H1 (cell line): ENCODE results near the gene HEPACAM. TPM values are rescaled to one million over a fixed set of nuclear protein-coding genes. Genes with fewer than 3 reads are reported as not detected.

Experiments
- CTCF ChIA-PET: fragments of 300-600 bp; sonication (Branson Sonifier 250); formaldehyde crosslinking; loops from one replicate; lab custom pipeline; 2021; ENCODE audit not compliant: partially characterized antibody; lab: Charles Lee
- POLR2A ChIA-PET: fragments of 300-600 bp; sonication (Branson Sonifier 250); formaldehyde crosslinking; loops from one replicate; lab custom pipeline; 2021; ENCODE audit warnings: inconsistent platforms; ENCODE audit not compliant: partially characterized antibody; lab: Charles Lee
- DNase-seq, 2 experiments: peaks; one replicate each; pipeline versions ENCODE4 v3.0.0 to v3.0.0-alpha.2; 2010 to 2022; ENCODE audit warnings: low spot score in 2 of 2, low read depth in 1 of 2, mixed read lengths in 1 of 2
- FAIRE-seq: peaks from 2 replicates; lab custom pipeline; 2011; peaks lifted over from hg19 to GRCh38; lab: Jason Lieb, UNC
- H2AFZ ChIP-seq: 2 replicates; pipeline ENCODE4 v1.8.1; 2012; ENCODE audit warnings: low read length, inconsistent platforms
- H2AK5ac ChIP-seq: 2 replicates; pipeline ENCODE4 v1.6.1; 2013; ENCODE audit warnings: low read depth, low read length
- H2BK120ac ChIP-seq: replicated peaks from 2 replicates; pipeline ENCODE3; 2013; ENCODE audit warnings: low read depth, low read length, inconsistent platforms
- H2BK12ac ChIP-seq: 2 replicates; pipeline ENCODE4 v1.6.1; 2013; ENCODE audit warnings: low read depth, low read length
- H2BK15ac ChIP-seq: 2 replicates; pipeline ENCODE4 v1.6.1; 2013; ENCODE audit warnings: low read length
- H2BK20ac ChIP-seq: 2 replicates; pipeline ENCODE4 v1.6.1; 2013; ENCODE audit warnings: low read length
- H2BK5ac ChIP-seq: 2 replicates; pipeline ENCODE4 v1.6.1; 2013; ENCODE audit warnings: low read depth, low read length
- H3K14ac ChIP-seq: 2 replicates; pipeline ENCODE4 v1.6.1; 2013; ENCODE audit warnings: inconsistent platforms; ENCODE audit not compliant: insufficient read length
- H3K18ac ChIP-seq: 2 replicates; pipeline ENCODE4 v1.6.1; 2013; ENCODE audit warnings: low read length; ENCODE audit errors: extremely low read depth
- H3K23ac ChIP-seq: 2 replicates; pipeline ENCODE4 v1.6.1; 2013; ENCODE audit warnings: inconsistent platforms; ENCODE audit not compliant: insufficient read length
- H3K23me2 ChIP-seq: 2 replicates; pipeline ENCODE4 v1.6.1; 2013; ENCODE audit warnings: low read depth, low read length
- H3K27ac ChIP-seq: 2 replicates; pipeline ENCODE4 v1.6.1; 2011; ENCODE audit warnings: low read depth, low read length, inconsistent platforms
- H3K27me3 ChIP-seq, 4 experiments: replicated peaks in 1 of 4; 1 replicate in 1 of 4; 2 replicates in 3 of 4; pipeline versions ENCODE4 v1.6.1 to v1.8.1; 2011 to 2013; ENCODE audit warnings: low read length in 3 of 4, mild to moderate bottlenecking in 3 of 4, inconsistent platforms in 2 of 4, mixed read lengths in 2 of 4, moderate library complexity in 1 of 4; ENCODE audit not compliant: control insufficient read depth in 3 of 4, insufficient read depth in 3 of 4; ENCODE audit errors: extremely low read depth in 1 of 4
- H3K36me3 ChIP-seq, 4 experiments: 2 replicates each; pipeline versions ENCODE4 v1.6.1 to v1.8.1; 2011 to 2013; ENCODE audit warnings: mild to moderate bottlenecking in 4 of 4, low read length in 3 of 4, moderate library complexity in 2 of 4, control low read depth in 1 of 4, inconsistent platforms in 1 of 4; ENCODE audit not compliant: insufficient read depth in 4 of 4, control insufficient read depth in 2 of 4
- H3K4ac ChIP-seq: replicated peaks from 2 replicates; pipeline ENCODE3; 2013; ENCODE audit warnings: low read length, low read depth, mixed read lengths, inconsistent platforms; ENCODE audit not compliant: insufficient read length
- H3K4me1 ChIP-seq, 4 experiments: replicated peaks in 1 of 4; 1 replicate in 1 of 4; 2 replicates in 3 of 4; pipeline versions ENCODE4 v1.6.1 to v1.8.1; 2011 to 2013; ENCODE audit warnings: low read length in 3 of 4, inconsistent platforms in 2 of 4, mixed read lengths in 1 of 4; ENCODE audit not compliant: insufficient read depth in 4 of 4, control insufficient read depth in 3 of 4
- H3K4me2 ChIP-seq, 2 experiments: 2 replicates each; pipeline versions ENCODE4 v1.6.1 to v1.8.1; 2011 to 2013; ENCODE audit warnings: low read depth in 2 of 2, low read length in 2 of 2, control low read depth in 1 of 2, inconsistent platforms in 1 of 2, mild to moderate bottlenecking in 1 of 2; ENCODE audit not compliant: insufficient read depth in 1 of 2
- H3K4me3 ChIP-seq, 4 experiments: fragments of 200-600, 300-600 bp in 1 of 4; sonication (generic), shearing (Covaris generic), sonication (Bioruptor Twin) in 1 of 4; 2 replicates each; pipeline versions ENCODE4 v1.5.1 to v1.8.1; 2011 to 2016; ENCODE audit warnings: low read length in 4 of 4, low read depth in 3 of 4, control low read depth in 2 of 4, inconsistent platforms in 2 of 4, mild to moderate bottlenecking in 2 of 4, mixed read lengths in 1 of 4, moderate library complexity in 1 of 4; ENCODE audit not compliant: insufficient read depth in 2 of 4; ENCODE audit errors: extremely low read depth in 1 of 4
- H3K56ac ChIP-seq: replicated peaks from 2 replicates; pipeline ENCODE3; 2013; ENCODE audit warnings: low read depth, mild to moderate bottlenecking, mixed read lengths, low read length, inconsistent platforms; ENCODE audit not compliant: insufficient read length
- H3K79me1 ChIP-seq: 2 replicates; pipeline ENCODE4 v1.6.1; 2013; ENCODE audit warnings: low read depth, low read length, control low read depth
- H3K79me2 ChIP-seq, 2 experiments: 2 replicates each; pipeline versions ENCODE4 v1.6.1 to v1.8.1; 2012 to 2013; ENCODE audit warnings: low read length in 2 of 2, mild to moderate bottlenecking in 2 of 2, inconsistent platforms in 1 of 2; ENCODE audit not compliant: insufficient read depth in 2 of 2, control insufficient read depth in 1 of 2
- H3K9ac ChIP-seq, 4 experiments: replicated peaks in 1 of 4; 1 replicate in 1 of 4; 2 replicates in 3 of 4; pipeline versions ENCODE4 v1.6.1 to v1.8.1; 2011 to 2013; ENCODE audit warnings: low read depth in 3 of 4, low read length in 3 of 4, control low read depth in 2 of 4, mild to moderate bottlenecking in 2 of 4, moderate library complexity in 2 of 4, inconsistent platforms in 1 of 4; ENCODE audit errors: extremely low read depth in 1 of 4
- H3K9me3 ChIP-seq, 2 experiments: 2 replicates each; pipeline versions ENCODE4 v1.6.1 to v1.8.1; 2012 to 2013; ENCODE audit warnings: mild to moderate bottlenecking in 2 of 2, moderate library complexity in 2 of 2, control low read depth in 1 of 2, inconsistent platforms in 1 of 2, low read depth in 1 of 2, low read length in 1 of 2, mixed read lengths in 1 of 2; ENCODE audit not compliant: insufficient read depth in 2 of 2
- H4K20me1 ChIP-seq, 2 experiments: replicated peaks in 1 of 2; 2 replicates each; pipeline versions ENCODE3 to v1.8.1; 2011 to 2013; ENCODE audit warnings: inconsistent platforms in 2 of 2, low read length in 2 of 2, mild to moderate bottlenecking in 1 of 2; ENCODE audit not compliant: insufficient read depth in 2 of 2, control insufficient read depth in 1 of 2
- H4K5ac ChIP-seq: 2 replicates; pipeline ENCODE4 v1.6.1; 2013; ENCODE audit warnings: low read length, low read depth, mixed read lengths, inconsistent platforms; ENCODE audit not compliant: insufficient read length
- H4K8ac ChIP-seq: 2 replicates; pipeline ENCODE4 v1.8.0; 2013; ENCODE audit warnings: mild to moderate bottlenecking, moderate library complexity, low read length, inconsistent platforms; ENCODE audit not compliant: insufficient read depth; ENCODE audit errors: extremely low read depth
- H4K91ac ChIP-seq: replicated peaks from 2 replicates; pipeline ENCODE3; 2013; ENCODE audit warnings: low read length, mixed read lengths, inconsistent platforms; ENCODE audit not compliant: insufficient read length
- ATF2 ChIP-seq: IDR thresholded peaks from 2 replicates; pipeline ENCODE4 v1.6.1; 2012; ENCODE audit warnings: low read length, inconsistent platforms
- MAX ChIP-seq: IDR thresholded peaks from 2 replicates; pipeline ENCODE4 v1.6.1; 2012; ENCODE audit warnings: inconsistent platforms
- POU5F1 ChIP-seq: IDR thresholded peaks from 2 replicates; pipeline ENCODE4 v1.6.1; 2011; ENCODE audit warnings: low read depth, mild to moderate bottlenecking, low read length, moderate library complexity
- RFX5 ChIP-seq: IDR thresholded peaks from 2 replicates; pipeline ENCODE4 v1.6.1; 2011; ENCODE audit warnings: low read depth, low read length, improper control_type of control experiment, borderline replicate concordance
- SAP30 ChIP-seq: fragments of 300-600 bp; sonication (generic); IDR thresholded peaks from 2 replicates; pipeline ENCODE4 v1.7.1; 2012; ENCODE audit warnings: low read length, moderate library complexity, mild to moderate bottlenecking, inconsistent platforms; ENCODE audit not compliant: insufficient read depth, insufficient replicate concordance
- WGBS, 2 experiments: shearing (Covaris generic) in 1 of 2; methylation state at CpG; one replicate each; pipeline versions ENCODE4 v1.1.6 to v1.1.7; 2013 to 2015; ENCODE audit warnings: low lambda C conversion rate in 2 of 2, mixed read lengths in 2 of 2, inconsistent platforms in 1 of 2, low coverage in 1 of 2, missing lambda C conversion rate in 1 of 2; ENCODE audit not compliant: insufficient replicate concordance in 2 of 2, insufficient coverage in 1 of 2, insufficient read length in 1 of 2; ENCODE audit errors: extremely low coverage in 1 of 2, missing lambda C conversion rate in 1 of 2; 5-methylcytosine and 5-hydroxymethylcytosine counted together
- polyA plus RNA-seq, 7 experiments: library from polyadenylated mRNA; depleted of rRNA in 3 of 7; stranded (reverse) in 5 of 7; unstranded in 2 of 7; fragments of >200 nt in 5 of 7; fragments of 200-250 nt in 2 of 7; gene quantifications; 1 replicate in 5 of 7; 2 replicates in 1 of 7; 4 replicates in 1 of 7; pipeline versions ENCODE4 v1.2.1 to v1.2.3, GENCODE V29; 2011 to 2013; ENCODE audit warnings: missing spikeins in 2 of 7, mixed read lengths in 2 of 7
- total RNA-seq: library from RNA; stranded (reverse); fragmentation: NEBNext Ultra II Directional; extraction: Animal tissue kit (Norgen Biotek cat#: 25700); gene quantifications from 2 replicates; pipeline ENCODE4 v1.2.1, GENCODE V29; 2021

Gene HEPACAM
- total and polyA plus RNA-seq, 2 of the 8 experiments (the other 6 are each of a cell fraction or from before 2014, with no cell fraction given), result not detected

GRCh38 chr11:124890151-124890550, 45.7 kb downstream of the HEPACAM start:
- 78% methylated on average over 2 of the region's 2 CpGs; no CpG with 5 or more reads in 1 of the 2 experiments for WGBS, 2 experiments

More at GRCh38 chr11:124890151-124890550, 45.7 kb downstream of the HEPACAM start:
- H4K5ac ChIP-seq, result no peak overlapping the region
- H3K4me1 ChIP-seq, result no peaks in the 10 kb centered on the region; a peak in 1 of 7 replicates
- no peak overlapping the region for H2BK12ac ChIP-seq
- peaks cover 0 to 3% (median under 1%) of the 10 kb centered on the region in 4 experiments; a peak in 2 of 7 replicates for H3K27me3 ChIP-seq
- H3K4ac ChIP-seq, result no peak overlapping the region
- no peak overlapping the region for H2BK120ac ChIP-seq
- TF ChIP-seq SAP30 (no peak), RFX5 (no peak), POU5F1 (no peak), MAX (no peak), ATF2 (no peak)
- no peak overlapping the region for H3K56ac ChIP-seq
- H3K4me2 ChIP-seq, result no peak overlapping the region
- DNase-seq, result no peak
- no peaks in the 10 kb centered on the region for H3K36me3 ChIP-seq
- H3K79me2 ChIP-seq, result no peaks in the 10 kb centered on the region
- no peak overlapping the region for H3K14ac ChIP-seq
- H3K18ac ChIP-seq, result no peak overlapping the region
- H2BK15ac ChIP-seq, result no peak overlapping the region
- H3K27ac ChIP-seq, result no peak overlapping the region
- H3K4me3 ChIP-seq, result no peak overlapping the region
- H4K91ac ChIP-seq, result no peak overlapping the region
- no peaks in the 10 kb centered on the region for H3K9me3 ChIP-seq
- no peaks in the 10 kb centered on the region for H3K23me2 ChIP-seq
- H2BK5ac ChIP-seq, result no peak overlapping the region
- H2AFZ ChIP-seq, result no peak overlapping the region
- CTCF ChIA-PET, result interaction anchor here (0.8 to 4.8 kb wide), 5 partner anchors 8 to 549 kb away, joined by 3 to 22 read pairs (median 6); no protein-coding TSS in a partner anchor
- no peaks in the 10 kb centered on the region for H4K20me1 ChIP-seq
- no peaks in the 10 kb centered on the region for H3K79me1 ChIP-seq
- POLR2A ChIA-PET, result no interaction called here
- H2AK5ac ChIP-seq, result no peak overlapping the region
- no peak for FAIRE-seq
- H3K9ac ChIP-seq, result no peak overlapping the region
- H2BK20ac ChIP-seq, result no peak overlapping the region
- no peak overlapping the region for H4K8ac ChIP-seq
- H3K23ac ChIP-seq, result no peak overlapping the region
